ENCODE measurements around the gene LSM12. TPM values are rescaled to one million over a fixed set of nuclear protein-coding genes. Genes with fewer than 3 reads are reported as not detected.

Gene LSM12
- total and polyA plus RNA-seq, 2 donors (not counting 3 experiments of a cell fraction or from before 2014, with no cell fraction given): 36.5 to 68.9 TPM

GRCh38 chr17:44033861-44034408, 32.5 kb downstream of the LSM12 start:
- Histone ChIP-seq H3K9ac (replicated peaks; ENCODE audit: extremely low read depth, insufficient read depth, low read length) (no peak overlapping the region), H3K27me3 (ENCODE audit: control insufficient read depth in 2 of 2, insufficient read depth in 2 of 2, low read length in 2 of 2) (no peaks in the 10 kb centered on the region), H2AFZ (ENCODE audit: low read depth, low read length) (no peak overlapping the region), H3K4me2 (ENCODE audit: insufficient read depth, low read length) (no peak overlapping the region), H3K36me3 (ENCODE audit: control insufficient read depth in 2 of 2, extremely low read depth in 1 of 2, insufficient read depth in 2 of 2, low read length in 2 of 2) (peaks cover 19 to 25% of the 10 kb centered on the region in 2 experiments), H4K20me1 (replicated peaks; ENCODE audit: control insufficient read depth, extremely low read depth, insufficient read depth, low read length) (no peaks in the 10 kb centered on the region), H3K9me1 (replicated peaks; ENCODE audit: control insufficient read depth, extremely low read depth, insufficient read depth, low read length) (no peaks in the 10 kb centered on the region), H3K4me3 (replicated peaks in 1 of 3; ENCODE audit: insufficient read depth in 1 of 3, low read depth in 1 of 3, low read length in 3 of 3) (no peak overlapping the region), H3K9me3 (replicated peaks; ENCODE audit: control insufficient read depth, insufficient read depth, low read length) (no peaks in the 10 kb centered on the region), H3K79me2 (ENCODE audit: control insufficient read depth, insufficient read depth, low read length) (peaks cover 7% of the 10 kb centered on the region), H3K4me1 (ENCODE audit: control insufficient read depth, extremely low read depth, insufficient read depth, low read length) (peaks cover 9% of the 10 kb centered on the region), H3K27ac (ENCODE audit: insufficient read depth, low read depth, low read length) (no peak overlapping the region)
- ChIA-PET POLR2A (no interaction called here), CTCF (interaction anchor here (1.0 to 1.9 kb wide), 5 partner anchors 10 to 153 kb away, joined by 3 to 6 read pairs (median 3); no protein-coding TSS in a partner anchor)
- TF ChIP-seq JUN (IDR thresholded peaks at IDR 0.05; ENCODE audit: borderline replicate concordance, insufficient read depth, insufficient read length, low read depth) (no peak), FOS (IDR thresholded peaks at IDR 0.05; ENCODE audit: borderline replicate concordance, insufficient read depth, low read length) (no peak), POLR2A (IDR thresholded peaks at IDR 0.05; ENCODE audit: low read depth, low read length) (no peak), CTCF (IDR thresholded peaks at IDR 0.05; ENCODE audit: extremely low read depth in 1 of 2, insufficient read depth in 1 of 2, low read depth in 1 of 2, low read length in 2 of 2) (no peak), MYC (IDR thresholded peaks at IDR 0.05; ENCODE audit: low read depth, low read length) (no peak), EZH2 (IDR thresholded peaks at IDR 0.05; ENCODE audit: borderline replicate concordance, low read depth, low read length, severe bottlenecking) (no peak), GATA2 (IDR thresholded peaks at IDR 0.05; ENCODE audit: insufficient read depth, insufficient read length, low read depth, low read length) (no peak), POLR2AphosphoS5 (IDR thresholded peaks at IDR 0.05; ENCODE audit: insufficient read depth, low read depth, low read length) (no peak)
- TF ChIP-seq, protein P1, sequence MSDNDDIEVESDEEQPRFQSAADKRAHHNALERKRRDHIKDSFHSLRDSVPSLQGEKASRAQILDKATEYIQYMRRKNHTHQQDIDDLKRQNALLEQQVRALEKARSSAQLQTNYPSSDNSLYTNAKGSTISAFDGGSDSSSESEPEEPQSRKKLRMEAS (IDR thresholded peaks at IDR 0.05; ENCODE audit: insufficient read depth, insufficient read length): no peak
- dilution Hi-C loops (cut with MboI; ENCODE audit: extremely low pct_ligation_motif_present, low sequenced_read_pairs): no loop called here
- no TSS peak for BruUV-seq (replicated peaks)
- no peak for FAIRE-seq
- intact Hi-C loops (cut with micrococcal nuclease): no loop called here
- DNase-seq (ENCODE audit: low read depth, low spot score): no peak
